ENCODE results near the gene LMLN.
"Not testable (repeated sequence)": the region's sequence is repeated elsewhere in the genome, so short reads cannot be mapped to it uniquely, and the experiment has no call there.

LMLN gene

DNA sequence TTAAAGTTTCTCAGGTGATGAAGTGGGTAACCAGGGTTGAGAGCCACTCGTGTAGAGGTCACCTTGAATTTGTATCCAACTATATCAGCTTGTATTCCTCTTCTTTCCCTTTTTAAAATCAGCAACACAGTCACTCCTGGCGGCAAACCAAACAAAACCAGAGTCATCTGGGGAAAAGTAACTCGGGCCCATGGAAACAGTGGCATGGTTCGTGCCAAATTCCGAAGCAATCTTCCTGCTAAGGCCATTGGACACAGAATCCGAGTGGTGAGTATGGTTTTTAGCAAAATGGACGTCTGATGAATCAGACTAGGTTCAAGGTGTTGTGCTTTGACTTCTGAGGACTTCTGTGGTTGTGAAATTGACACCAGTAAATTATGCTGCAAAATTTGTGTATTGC lies 6.1 kb upstream of the LMLN start:
- DNase-seq: no peak
- intact Hi-C loops (cut with DNase I): no loop called here

GRCh38 chr3:197955892-197956477 lies 4.0 kb upstream of the LMLN start:
- no peak for DNase-seq
- intact Hi-C loops (cut with DNase I): no loop called here

GRCh38 chr3:197956626-197956988 lies 3.4 kb upstream of the LMLN start:
- intact Hi-C loops (cut with DNase I): no loop called here

DNA sequence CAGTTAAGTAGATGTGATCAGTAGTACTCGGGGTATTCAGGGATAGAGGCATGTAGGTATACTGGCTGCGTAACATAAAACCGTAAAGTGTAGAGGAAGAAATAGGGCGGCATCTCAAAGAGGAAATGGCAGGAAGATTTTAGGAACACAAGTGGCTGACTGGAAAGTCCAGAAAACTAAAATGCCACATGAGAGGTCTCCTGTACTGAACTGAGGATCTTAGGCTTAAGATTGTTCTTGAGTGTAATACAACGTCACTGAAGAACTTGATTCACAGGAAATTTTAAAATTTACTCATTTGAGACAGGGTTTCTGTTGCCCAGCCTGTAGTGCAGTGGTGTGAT lies 2.3 kb upstream of the LMLN start:
- intact Hi-C loops (cut with DNase I): no loop called here
- DNase-seq: no peak

More at GRCh38 chr3:197956626-197956988, 3.4 kb upstream of the LMLN start:
- no peak for DNase-seq

DNA sequence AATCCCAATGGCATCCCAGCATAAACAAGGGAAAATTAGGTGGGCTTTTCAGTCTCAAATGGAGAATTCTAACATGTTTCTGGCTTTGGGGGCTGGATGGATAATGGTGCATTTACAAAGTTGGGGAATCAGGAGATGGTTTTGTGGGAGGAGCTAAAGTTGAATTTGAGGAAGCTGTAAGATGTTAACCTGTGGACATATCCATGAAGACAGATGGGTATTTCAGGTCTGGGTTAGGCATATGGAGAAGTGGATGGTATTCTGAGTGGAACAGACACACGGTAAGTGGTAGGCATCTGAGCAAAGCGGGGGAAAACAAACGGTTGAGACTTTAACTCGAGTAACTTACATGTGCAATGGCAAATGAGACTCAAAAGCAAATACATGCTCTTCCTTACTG lies 1.7 kb upstream of the LMLN start:
- DNase-seq: no peak
- intact Hi-C loops (cut with DNase I): no loop called here

DNA sequence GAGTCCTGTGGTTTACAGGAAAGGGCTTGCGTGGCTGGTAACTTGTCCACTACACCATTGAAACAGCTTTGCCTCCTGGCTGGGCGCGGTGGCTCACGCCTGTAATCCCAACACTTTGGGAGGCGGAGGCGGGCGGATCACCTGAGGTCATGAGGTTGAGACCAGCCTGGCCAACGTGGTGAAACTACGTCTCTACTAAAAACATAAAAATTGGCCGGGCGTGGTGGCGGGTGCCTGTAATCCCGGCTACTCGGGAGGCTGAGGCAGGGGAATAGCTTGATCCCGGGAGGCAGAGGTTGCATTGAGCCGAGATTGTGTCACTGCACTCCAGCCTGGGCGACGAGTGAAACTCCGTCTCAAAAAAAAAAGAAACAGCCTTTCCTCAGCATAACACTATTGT lies 1.2 kb upstream of the LMLN start:
- intact Hi-C loops (cut with DNase I): not testable (repeated sequence)

GRCh38 chr3:197959500-197959890 lies 522 bp upstream of the LMLN start:
- intact Hi-C loops (cut with DNase I): no loop called here

More for the DNA sequence above, 1.2 kb upstream of the LMLN start:
- not testable (repeated sequence) for DNase-seq

GRCh38 chr3:197960694-197961581 lies 921 bp downstream of the LMLN start:
- intact Hi-C loops (cut with DNase I): loop anchor here (1.0 kb wide), 1 partner anchor 11 kb away; the partner anchor contains the start of gene RPL35A
- DNase-seq: peak in 16 of 42 donors; percentile 4 to 61 (median 24)

More at GRCh38 chr3:197959500-197959890, 522 bp upstream of the LMLN start:
- DNase-seq: no peak

DNA sequence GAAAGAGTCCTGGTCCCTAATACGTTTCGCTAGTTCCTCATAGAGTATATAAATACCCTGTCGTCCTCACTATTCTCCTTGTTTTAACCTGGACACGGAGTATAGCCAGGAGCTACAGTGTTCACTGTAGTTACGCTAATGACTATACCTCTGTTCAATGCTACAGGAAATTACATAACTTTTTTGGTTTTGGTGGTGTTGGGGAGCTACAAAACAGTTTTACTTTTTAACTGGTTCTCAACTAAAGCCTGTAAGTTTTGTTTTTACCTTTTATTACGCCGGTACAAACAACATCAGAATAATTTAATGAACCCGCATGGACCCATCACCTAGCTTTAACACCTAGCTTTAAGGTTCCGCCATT lies 1.5 kb downstream of the LMLN start:
- intact Hi-C loops (cut with DNase I): no loop called here
- DNase-seq: no peak

GRCh38 chr3:197963019-197963637 lies 3.1 kb downstream of the LMLN start:
- intact Hi-C loops (cut with DNase I): no loop called here
- DNase-seq: no peak

GRCh38 chr3:197967337-197967989 lies 7.4 kb downstream of the LMLN start:
- DNase-seq: not testable (repeated sequence)

DNA sequence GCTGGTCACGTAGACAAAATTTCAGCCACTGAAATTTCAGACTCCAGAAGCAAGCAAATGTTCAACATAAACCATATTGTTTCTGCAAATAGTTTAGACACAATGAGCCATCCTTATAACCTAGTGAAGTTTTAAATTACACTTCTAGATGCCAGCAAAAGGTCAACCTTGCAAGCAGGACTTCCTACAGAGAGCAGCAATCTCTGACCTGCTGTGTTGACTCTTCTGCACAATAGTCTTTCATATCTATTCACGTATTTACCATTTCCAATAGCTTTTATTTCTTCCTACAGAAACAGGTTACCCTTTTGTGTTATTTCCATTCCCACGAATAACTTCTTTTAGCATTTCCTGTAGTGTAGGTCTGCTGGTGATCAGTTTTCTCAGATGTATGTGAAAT lies 10.6 kb downstream of the LMLN start:
- no peak for DNase-seq
- intact Hi-C loops (cut with DNase I): no loop called here

More at GRCh38 chr3:197967337-197967989, 7.4 kb downstream of the LMLN start:
- intact Hi-C loops (cut with DNase I): not testable (repeated sequence)

GRCh38 chr3:197974016-197974415 lies 14.0 kb downstream of the LMLN start:
- no peak for DNase-seq
- intact Hi-C loops (cut with DNase I): no loop called here

DNA sequence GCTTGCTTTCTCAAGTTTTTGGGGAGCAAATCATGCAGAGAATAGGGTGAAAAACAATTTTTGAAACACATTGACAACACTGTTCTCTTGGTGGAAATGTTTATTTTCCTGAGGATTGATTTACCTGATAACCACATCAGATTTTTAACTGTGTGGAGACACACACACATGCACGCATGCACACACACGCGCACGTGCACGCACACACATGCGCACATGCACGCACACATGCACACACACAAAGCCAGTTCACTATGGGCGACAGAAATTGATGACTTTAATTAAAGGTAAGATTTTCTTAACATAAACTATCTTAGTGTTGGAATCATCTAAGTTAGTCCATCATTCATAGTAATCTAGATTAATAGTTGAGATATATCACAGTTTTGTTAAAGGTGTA lies 15.3 kb downstream of the LMLN start:
- intact Hi-C loops (cut with DNase I): no loop called here
- DNase-seq: no peak

DNA sequence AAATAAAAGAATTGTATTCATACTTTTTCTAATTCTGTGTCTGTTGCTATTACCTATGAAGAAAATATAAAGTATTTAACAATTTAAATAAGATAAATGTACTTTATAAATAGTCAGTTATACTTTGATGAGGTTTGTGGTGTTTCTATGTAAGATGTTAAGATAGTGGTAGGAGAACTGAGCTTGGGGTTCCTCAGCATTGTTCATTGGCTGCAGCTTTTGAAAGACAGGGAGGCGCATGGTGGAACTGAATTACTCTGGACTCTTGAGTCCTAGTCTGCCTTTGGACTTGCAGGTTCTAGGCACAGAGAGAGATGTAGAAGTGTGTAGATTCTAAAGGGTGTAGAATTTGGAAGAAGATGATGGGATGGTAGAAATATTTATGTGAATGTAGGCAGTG lies 23.1 kb downstream of the LMLN start:
- intact Hi-C loops (cut with DNase I): no loop called here
- DNase-seq: no peak

- intact Hi-C loops (cut with DNase I): no loop called here
- no peak for DNase-seq
Observed at GRCh38 chr3:197989651-197990050, 29.6 kb downstream of the LMLN start.

GRCh38 chr3:197994736-197995135 lies 34.7 kb downstream of the LMLN start:
- intact Hi-C loops (cut with DNase I): no loop called here
- DNase-seq: no peak

- DNase-seq: no peak
- intact Hi-C loops (cut with DNase I): no loop called here
Observed at GRCh38 chr3:197996855-197997254, 36.8 kb downstream of the LMLN start.

GRCh38 chr3:197997936-197998335 lies 37.9 kb downstream of the LMLN start:
- DNase-seq: no peak
- intact Hi-C loops (cut with DNase I): no loop called here

GRCh38 chr3:198017090-198017489 lies 57.1 kb downstream of the LMLN start:
- intact Hi-C loops (cut with DNase I): no loop called here
- no peak for DNase-seq
